Smooth muscle cell (in vitro differentiated cells): Measurements from ENCODE around the gene KCNN3. TPM values are rescaled to one million over a fixed set of nuclear protein-coding genes. Genes with fewer than 3 reads are reported as not detected.
A peak's percentile ranks its signal among the peaks of the same experiment; 100 is the strongest.

Experiments
- DNase-seq: peaks from one replicate; lab custom pipeline; 2025; ENCODE audit not compliant: unreplicated experiment; lab: John Stamatoyannopoulos, UW
- H2AFZ ChIP-seq: fragments of 200-600 bp; sonication (generic); 2 replicates; pipeline ENCODE4 v1.6.0; 2016; ENCODE audit warnings: antibody characterized with exemption, low read depth, mild to moderate bottlenecking
- H3F3A ChIP-seq: fragments of 200-600 bp; sonication (generic); 2 replicates; pipeline ENCODE4 v1.6.0; 2017; ENCODE audit warnings: antibody characterized with exemption, low read depth
- H3K27ac ChIP-seq: fragments of 200-600 bp; sonication (generic); 2 replicates; pipeline ENCODE4 v1.5.1; 2016; ENCODE audit warnings: low read depth, mild to moderate bottlenecking
- H3K27me3 ChIP-seq: fragments of 200-600 bp; sonication (generic); 2 replicates; pipeline ENCODE4 v1.6.1; 2016; ENCODE audit warnings: low read depth, mild to moderate bottlenecking
- H3K36me3 ChIP-seq: fragments of 200-600 bp; sonication (generic); 2 replicates; pipeline ENCODE4 v1.5.1; 2016; ENCODE audit warnings: low read depth
- H3K4me1 ChIP-seq: fragments of 200-600 bp; sonication (generic); 2 replicates; pipeline ENCODE4 v1.5.1; 2016; ENCODE audit warnings: low read depth
- H3K4me2 ChIP-seq: fragments of 200-600 bp; sonication (generic); 2 replicates; pipeline ENCODE4 v1.6.0; 2016; ENCODE audit warnings: mild to moderate bottlenecking
- H3K4me3 ChIP-seq: fragments of 200-600 bp; sonication (generic); 2 replicates; pipeline ENCODE4 v1.5.1; 2016; ENCODE audit warnings: mild to moderate bottlenecking
- H3K79me2 ChIP-seq: fragments of 200-600 bp; sonication (generic); 2 replicates; pipeline ENCODE4 v1.6.0; 2016; ENCODE audit warnings: low read depth, mild to moderate bottlenecking
- H3K9ac ChIP-seq: fragments of 200-600 bp; sonication (generic); 2 replicates; pipeline ENCODE4 v1.6.0; 2016; ENCODE audit warnings: low read depth
- H3K9me3 ChIP-seq: fragments of 200-600 bp; sonication (generic); replicated peaks from 2 replicates; pipeline ENCODE4 v1.5.1; 2016; ENCODE audit warnings: low read depth
- H4K20me1 ChIP-seq: fragments of 200-600 bp; sonication (generic); 2 replicates; pipeline ENCODE4 v1.6.0; 2016; ENCODE audit warnings: low read depth
- WGBS: methylation state at CpG from one replicate; pipeline ENCODE4 v1.1.7; 2016; ENCODE audit warnings: low lambda C conversion rate; 5-methylcytosine and 5-hydroxymethylcytosine counted together
- polyA plus RNA-seq: library from polyadenylated mRNA; unstranded; fragments of >200 nt; fragmentation: Nextera tagmentation; extraction: Ambion mirVana; gene quantifications from 2 replicates; pipeline ENCODE4 v1.2.1, GENCODE V29; 2016
- total RNA-seq: library from RNA; depleted of rRNA; stranded (reverse); fragments of >200 nt; gene quantifications from 2 replicates; pipeline ENCODE4 v1.2.3, GENCODE V29; 2014
- TF ChIP-seq, protein P1 (sequence below): fragments of 200-600 bp; sonication (generic); IDR thresholded peaks from 2 replicates; pipeline ENCODE4 v1.5.1; 2017; ENCODE audit warnings: borderline replicate concordance, mild to moderate bottlenecking, antibody characterized with exemption; ENCODE audit not compliant: insufficient read depth, poor library complexity, severe bottlenecking

The KCNN3 gene
- total and polyA plus RNA-seq, 2 experiments from 2014 or later, result 0.18 to 0.77 TPM

DNA sequence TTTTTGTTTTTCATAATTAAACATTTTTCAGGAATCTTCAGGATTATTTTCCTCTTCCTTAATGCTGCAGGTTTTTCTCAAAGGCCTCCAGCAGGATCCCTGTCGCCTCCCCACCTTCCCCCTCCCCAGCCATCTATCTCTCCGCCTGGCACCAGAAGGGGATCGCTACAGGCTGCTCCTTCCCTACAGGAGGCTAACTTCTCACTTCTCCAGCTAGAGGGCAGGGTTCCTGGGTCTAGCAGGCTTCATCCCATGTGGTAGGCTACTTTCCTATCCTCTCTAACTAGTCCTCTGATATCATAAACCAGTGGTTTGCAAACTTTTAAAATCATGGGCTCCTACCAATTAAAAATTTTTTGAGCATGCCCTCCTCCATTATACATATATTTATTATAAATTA is 104.1 kb downstream of the KCNN3 start:
- DNase-seq, result no peak
- Histone ChIP-seq H3K4me1 (no peaks in the 10 kb centered on the region), H3K9me3 (no peaks in the 10 kb centered on the region), H4K20me1 (no peaks in the 10 kb centered on the region), H3K27me3 (peaks cover 45% of the 10 kb centered on the region), H3K9ac (no peak overlapping the region), H3K27ac (no peak overlapping the region), H3K4me3 (no peak overlapping the region), H3K79me2 (no peaks in the 10 kb centered on the region), H3K36me3 (no peaks in the 10 kb centered on the region), H3K4me2 (no peak overlapping the region), H2AFZ (no peak overlapping the region), H3F3A (no peaks in the 10 kb centered on the region)
- 22% methylated on average over 3 of the region's 3 CpGs for WGBS
- TF ChIP-seq, protein P1, sequence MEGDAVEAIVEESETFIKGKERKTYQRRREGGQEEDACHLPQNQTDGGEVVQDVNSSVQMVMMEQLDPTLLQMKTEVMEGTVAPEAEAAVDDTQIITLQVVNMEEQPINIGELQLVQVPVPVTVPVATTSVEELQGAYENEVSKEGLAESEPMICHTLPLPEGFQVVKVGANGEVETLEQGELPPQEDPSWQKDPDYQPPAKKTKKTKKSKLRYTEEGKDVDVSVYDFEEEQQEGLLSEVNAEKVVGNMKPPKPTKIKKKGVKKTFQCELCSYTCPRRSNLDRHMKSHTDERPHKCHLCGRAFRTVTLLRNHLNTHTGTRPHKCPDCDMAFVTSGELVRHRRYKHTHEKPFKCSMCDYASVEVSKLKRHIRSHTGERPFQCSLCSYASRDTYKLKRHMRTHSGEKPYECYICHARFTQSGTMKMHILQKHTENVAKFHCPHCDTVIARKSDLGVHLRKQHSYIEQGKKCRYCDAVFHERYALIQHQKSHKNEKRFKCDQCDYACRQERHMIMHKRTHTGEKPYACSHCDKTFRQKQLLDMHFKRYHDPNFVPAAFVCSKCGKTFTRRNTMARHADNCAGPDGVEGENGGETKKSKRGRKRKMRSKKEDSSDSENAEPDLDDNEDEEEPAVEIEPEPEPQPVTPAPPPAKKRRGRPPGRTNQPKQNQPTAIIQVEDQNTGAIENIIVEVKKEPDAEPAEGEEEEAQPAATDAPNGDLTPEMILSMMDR, result peak; percentile 43

DNA sequence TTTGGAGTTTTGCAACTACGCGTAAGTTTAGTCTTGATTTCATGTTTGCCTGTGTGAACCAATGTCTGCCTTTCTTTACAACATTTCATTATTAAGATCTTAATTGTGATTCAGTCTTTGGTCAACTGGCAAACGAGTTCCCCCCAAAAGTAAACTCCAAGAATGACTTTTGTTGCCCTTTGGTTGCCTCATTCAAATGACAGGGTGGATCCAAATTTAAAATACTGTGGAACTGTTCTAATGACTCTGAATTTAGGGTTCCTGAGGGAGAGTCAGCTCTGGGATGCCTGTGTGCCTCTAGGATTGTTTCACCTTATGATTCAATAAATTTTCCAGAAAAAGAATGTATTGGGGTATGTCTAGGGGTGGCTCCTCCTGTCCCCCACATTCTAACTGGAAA is 105.3 kb downstream of the KCNN3 start:
- H2AFZ ChIP-seq, result no peak overlapping the region
- no peaks in the 10 kb centered on the region for H3K4me1 ChIP-seq
- no peaks in the 10 kb centered on the region for H3K36me3 ChIP-seq
- no peak overlapping the region for H3K4me2 ChIP-seq
- no peaks in the 10 kb centered on the region for H4K20me1 ChIP-seq
- no peak overlapping the region for H3K9ac ChIP-seq
- no peak for DNase-seq
- no peaks in the 10 kb centered on the region for H3K9me3 ChIP-seq
- H3F3A ChIP-seq, result no peaks in the 10 kb centered on the region
- 80% methylated on average over 3 of the region's 3 CpGs for WGBS
- peaks cover 57% of the 10 kb centered on the region for H3K27me3 ChIP-seq
- TF ChIP-seq, protein P1, result no peak
- H3K79me2 ChIP-seq, result no peaks in the 10 kb centered on the region
- H3K4me3 ChIP-seq, result no peak overlapping the region
- no peak overlapping the region for H3K27ac ChIP-seq

DNA sequence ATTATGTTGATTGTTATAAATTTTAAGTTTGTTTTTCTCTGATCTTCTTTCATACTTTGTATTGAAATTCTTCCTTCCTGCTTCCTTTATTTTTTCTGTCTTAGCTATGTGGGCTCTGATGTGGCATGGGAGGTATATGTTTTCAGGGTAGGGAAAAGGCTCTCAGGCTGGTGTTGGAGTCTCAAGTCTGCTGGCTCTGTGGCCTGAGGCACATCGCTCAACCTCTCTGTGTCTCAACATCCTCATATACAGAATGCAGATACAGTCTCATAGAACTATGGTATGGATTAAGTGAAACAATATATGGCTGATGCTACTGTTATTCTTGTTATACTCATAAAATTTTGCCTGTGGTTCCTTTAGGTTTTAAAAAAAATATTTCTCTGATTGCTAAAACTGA is 105.9 kb downstream of the KCNN3 start:
- TF ChIP-seq, protein P1, result no peak
- Histone ChIP-seq H3K9me3 (no peaks in the 10 kb centered on the region), H3K9ac (no peak overlapping the region), H3K27ac (no peak overlapping the region), H3K27me3 (peaks cover 63% of the 10 kb centered on the region), H2AFZ (no peak overlapping the region), H3K4me1 (no peaks in the 10 kb centered on the region), H3K4me3 (no peak overlapping the region), H3K79me2 (no peaks in the 10 kb centered on the region), H4K20me1 (no peaks in the 10 kb centered on the region), H3K4me2 (no peak overlapping the region), H3K36me3 (no peaks in the 10 kb centered on the region), H3F3A (no peaks in the 10 kb centered on the region)
- WGBS, result 94% methylated on average over 1 of the region's 1 CpG
- DNase-seq, result no peak

DNA sequence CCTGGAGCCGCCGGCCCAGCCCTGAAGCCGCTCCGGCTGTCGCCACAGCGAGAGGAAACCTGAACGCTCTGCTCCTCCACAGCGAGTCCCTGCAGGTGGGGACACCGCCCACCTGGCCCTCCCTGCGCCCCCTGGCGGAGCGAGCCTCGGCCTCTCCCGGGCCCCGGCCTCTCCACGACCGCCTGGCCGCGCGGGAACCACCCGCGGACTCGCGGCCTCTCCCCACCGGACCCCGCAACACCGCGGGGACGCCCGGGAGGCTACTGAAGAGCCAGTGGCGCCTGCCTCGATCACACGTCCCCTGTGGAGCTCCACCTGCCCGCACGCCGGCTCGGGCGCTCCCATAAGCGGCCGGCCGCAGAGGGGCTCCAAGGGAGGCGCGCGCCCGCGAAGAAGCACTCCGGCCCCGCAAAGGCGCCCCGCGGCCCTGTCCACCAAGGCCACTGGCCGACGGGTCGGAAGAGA is 109.6 kb downstream of the KCNN3 start:
- TF ChIP-seq, protein P1, result peak; percentile 83
- H3K4me2 ChIP-seq, result peak overlapping the region; percentile 98
- peaks cover 73% of the 10 kb centered on the region for H3K27me3 ChIP-seq
- no peak overlapping the region for H3K27ac ChIP-seq
- no peak for DNase-seq
- 3% methylated on average over 20 of the region's 54 CpGs for WGBS
- peak overlapping the region; percentile 64 for H3K4me3 ChIP-seq
- peak overlapping the region; percentile 95 for H2AFZ ChIP-seq
- no peaks in the 10 kb centered on the region for H3K79me2 ChIP-seq
- H3K36me3 ChIP-seq, result no peaks in the 10 kb centered on the region
- no peaks in the 10 kb centered on the region for H3K4me1 ChIP-seq
- no peaks in the 10 kb centered on the region for H3F3A ChIP-seq
- H3K9me3 ChIP-seq, result no peaks in the 10 kb centered on the region
- no peaks in the 10 kb centered on the region for H4K20me1 ChIP-seq
- H3K9ac ChIP-seq, result no peak overlapping the region
